ENCODE measurements around the gene OR51A7.

DNA sequence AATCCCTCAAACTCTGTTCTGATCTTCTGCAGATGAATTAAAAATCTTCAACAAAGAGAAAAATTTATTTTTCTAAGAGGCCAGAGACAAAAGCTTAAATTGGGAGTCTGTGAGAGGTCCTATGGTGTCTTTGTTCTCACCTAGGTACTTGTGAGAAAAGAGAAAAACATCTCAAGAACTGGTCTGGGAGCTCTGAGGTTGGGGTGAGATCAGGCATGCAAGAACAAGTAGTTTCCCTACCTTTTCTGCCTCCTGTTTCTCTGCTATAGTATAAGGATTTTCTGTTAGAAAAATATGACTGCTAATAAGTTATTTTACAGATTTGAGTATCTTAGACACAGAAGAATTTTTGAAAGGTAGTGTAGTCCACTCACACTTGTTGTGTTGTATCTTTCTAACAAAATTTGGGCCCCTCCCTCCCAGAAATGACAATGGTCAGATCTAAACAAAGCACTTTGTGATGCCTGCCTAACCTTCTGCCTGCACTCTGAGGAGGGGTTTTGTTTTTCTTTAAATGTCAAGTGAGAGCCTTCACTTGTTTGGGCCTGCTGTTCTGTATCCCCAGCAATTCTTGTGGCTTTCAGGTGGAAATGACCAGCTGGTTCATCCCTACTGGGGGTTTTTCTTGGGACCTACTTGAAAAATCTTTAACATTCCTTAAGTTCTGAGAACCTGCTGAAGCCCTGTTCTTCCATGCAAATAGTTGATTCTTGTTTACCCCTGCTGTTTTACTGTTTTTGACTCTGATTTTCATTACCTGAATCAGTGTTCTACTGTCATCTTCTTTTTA is 40.9 kb upstream of the OR51A7 start:
- TF ChIP-seq, protein P1, sequence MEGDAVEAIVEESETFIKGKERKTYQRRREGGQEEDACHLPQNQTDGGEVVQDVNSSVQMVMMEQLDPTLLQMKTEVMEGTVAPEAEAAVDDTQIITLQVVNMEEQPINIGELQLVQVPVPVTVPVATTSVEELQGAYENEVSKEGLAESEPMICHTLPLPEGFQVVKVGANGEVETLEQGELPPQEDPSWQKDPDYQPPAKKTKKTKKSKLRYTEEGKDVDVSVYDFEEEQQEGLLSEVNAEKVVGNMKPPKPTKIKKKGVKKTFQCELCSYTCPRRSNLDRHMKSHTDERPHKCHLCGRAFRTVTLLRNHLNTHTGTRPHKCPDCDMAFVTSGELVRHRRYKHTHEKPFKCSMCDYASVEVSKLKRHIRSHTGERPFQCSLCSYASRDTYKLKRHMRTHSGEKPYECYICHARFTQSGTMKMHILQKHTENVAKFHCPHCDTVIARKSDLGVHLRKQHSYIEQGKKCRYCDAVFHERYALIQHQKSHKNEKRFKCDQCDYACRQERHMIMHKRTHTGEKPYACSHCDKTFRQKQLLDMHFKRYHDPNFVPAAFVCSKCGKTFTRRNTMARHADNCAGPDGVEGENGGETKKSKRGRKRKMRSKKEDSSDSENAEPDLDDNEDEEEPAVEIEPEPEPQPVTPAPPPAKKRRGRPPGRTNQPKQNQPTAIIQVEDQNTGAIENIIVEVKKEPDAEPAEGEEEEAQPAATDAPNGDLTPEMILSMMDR (IDR thresholded peaks at IDR 0.05; ENCODE audit: extremely low read depth in 1 of 2, insufficient read depth in 1 of 2, low read depth in 1 of 2, low read length in 2 of 2): no peak
- TF ChIP-seq POLR2A (IDR thresholded peaks at IDR 0.05; ENCODE audit: low read depth, low read length): no peak
- TF ChIP-seq JUN (IDR thresholded peaks at IDR 0.05; ENCODE audit: borderline replicate concordance, insufficient read depth, insufficient read length, low read depth): no peak
- no peak for TF ChIP-seq POLR2AphosphoS5 (IDR thresholded peaks at IDR 0.05; ENCODE audit: insufficient read depth, low read depth, low read length)
- TF ChIP-seq, protein P2, sequence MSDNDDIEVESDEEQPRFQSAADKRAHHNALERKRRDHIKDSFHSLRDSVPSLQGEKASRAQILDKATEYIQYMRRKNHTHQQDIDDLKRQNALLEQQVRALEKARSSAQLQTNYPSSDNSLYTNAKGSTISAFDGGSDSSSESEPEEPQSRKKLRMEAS (IDR thresholded peaks at IDR 0.05; ENCODE audit: insufficient read depth, insufficient read length): no peak

Data from endothelial cell of umbilical vein (primary cell).